Kidney tubule cell (primary cell): ENCODE results near the gene CDH6.

Experiments used
- DNase-seq: peaks from one replicate; pipeline ENCODE4 v3.0.0-alpha.2; 2018; ENCODE audit warnings: low spot score

The CDH6 gene

DNA sequence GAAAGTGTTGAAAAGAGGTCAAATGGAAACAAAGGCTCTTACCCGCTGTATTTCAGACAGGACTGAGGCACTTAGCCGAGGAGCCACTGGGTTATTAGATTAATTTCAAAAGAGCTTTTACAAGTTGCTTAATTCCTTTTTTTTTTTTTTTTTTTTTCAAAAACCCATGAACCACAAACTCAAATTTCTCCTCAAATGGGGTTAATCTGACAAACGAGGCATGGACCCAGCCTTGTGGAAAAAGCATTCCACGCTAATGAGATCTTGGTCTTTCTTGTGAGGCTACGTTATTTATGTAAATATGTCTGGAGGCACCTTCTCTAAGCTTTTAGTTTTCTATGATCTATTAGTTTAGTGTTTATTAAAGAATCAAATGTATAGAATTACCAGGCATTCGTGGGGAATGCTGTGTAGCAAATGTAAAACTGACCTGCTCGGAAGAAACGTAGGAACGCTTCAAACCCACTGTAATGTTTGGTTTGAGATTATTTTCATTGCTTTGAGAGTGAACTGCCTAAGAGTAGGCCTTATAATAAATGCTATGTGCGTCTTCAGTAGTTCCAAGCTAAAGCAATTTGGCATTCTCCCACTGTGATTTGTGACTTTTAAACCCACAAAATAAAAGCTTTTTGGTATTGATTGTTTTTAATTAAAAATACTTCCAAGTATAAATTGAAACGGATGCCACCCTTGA lies 134.7 kb downstream of the CDH6 start:
- no peak for DNase-seq

DNA sequence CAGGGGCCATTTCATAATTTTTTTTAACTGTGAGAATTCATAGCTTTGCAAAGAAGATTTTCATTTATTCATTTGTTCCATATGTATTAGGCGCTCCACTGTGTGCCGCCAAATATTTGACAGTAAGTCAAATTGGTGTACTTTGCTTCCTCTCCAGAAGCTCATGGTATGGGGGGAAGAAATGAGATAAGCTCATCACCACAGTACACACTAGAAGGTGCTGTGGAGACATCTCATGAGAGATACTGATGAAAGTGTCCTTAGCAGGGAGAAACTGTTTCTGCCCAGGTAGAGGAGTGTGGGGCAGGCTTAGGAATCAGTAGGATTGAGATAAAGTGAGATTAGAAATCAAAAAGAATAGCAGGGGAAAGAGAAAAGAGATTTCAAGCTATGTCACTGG lies 136.2 kb downstream of the CDH6 start:
- no peak for DNase-seq

DNA sequence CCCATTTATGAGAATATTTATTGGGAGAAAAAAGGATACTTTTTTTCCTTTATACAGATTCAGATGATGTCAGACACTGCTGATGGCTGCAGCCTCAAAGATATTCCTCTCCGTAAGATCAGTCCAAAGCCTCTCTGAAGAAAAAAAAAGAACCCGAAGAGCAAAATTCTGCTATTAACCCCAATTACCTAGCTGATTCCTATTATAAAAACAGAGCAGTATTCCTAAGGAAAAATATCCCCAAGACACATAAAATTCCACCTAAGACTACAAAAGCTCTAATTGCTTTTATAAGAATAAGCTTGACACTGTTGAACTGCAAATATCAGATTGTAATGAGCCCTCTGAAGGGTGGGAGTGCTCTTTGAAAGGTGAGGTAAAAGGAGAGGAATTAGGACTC lies 138.7 kb downstream of the CDH6 start:
- DNase-seq, result no peak

DNA sequence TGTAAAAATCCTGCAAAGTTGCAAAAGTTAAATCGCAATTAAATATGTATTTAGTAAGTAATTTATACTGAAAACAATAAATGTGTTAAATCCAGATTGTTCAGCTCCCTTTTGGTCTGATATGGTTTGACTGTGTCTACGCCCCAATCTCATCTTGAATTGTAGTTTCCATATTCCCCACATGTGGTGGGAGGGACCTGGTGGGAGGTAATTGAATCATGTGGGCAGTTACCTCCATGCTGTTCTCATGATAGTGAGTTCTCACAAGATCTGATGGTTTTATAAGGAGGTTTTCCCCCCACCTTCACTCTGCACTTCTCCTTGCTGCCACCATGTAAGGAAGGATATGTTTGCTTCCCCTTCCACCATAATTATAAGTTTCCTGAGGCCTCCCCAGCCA lies 140.0 kb downstream of the CDH6 start:
- DNase-seq, result no peak

DNA sequence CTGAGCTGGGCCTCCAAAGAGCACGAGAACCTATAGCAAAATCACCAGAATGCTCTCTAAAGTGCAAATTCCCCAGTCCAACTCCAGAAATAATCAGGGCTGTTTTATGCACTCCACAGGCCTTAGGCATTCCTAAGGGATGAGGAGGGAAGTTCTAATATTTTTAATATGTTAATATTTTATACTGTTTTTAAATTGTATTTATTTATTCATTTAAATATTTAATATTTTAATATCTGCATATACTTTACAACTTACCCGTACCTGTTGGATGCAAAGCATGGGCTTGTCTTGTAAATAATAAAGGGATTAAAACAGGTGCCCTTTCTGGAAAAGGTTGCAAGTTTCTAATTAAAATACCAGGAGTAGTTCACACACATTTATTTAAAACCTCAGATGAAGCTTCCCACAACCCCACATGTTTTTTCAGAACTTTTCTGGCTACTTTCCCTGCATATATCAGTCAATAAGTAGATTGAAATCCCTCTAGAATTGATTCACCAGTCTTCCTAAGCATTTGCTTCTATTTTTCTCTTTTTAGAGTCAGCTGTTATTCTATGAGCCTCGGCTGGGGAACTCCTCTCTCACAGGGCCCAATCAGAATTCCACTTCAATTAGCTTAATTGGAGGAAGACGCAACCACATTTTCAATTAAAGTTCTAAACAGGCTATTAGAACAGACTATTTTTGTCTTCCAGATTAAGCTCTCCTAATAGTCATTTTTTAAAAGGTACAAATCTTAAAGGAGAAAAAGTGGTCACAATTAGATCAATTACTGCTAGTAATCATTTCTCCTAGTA lies 140.8 kb downstream of the CDH6 start:
- no peak for DNase-seq

DNA sequence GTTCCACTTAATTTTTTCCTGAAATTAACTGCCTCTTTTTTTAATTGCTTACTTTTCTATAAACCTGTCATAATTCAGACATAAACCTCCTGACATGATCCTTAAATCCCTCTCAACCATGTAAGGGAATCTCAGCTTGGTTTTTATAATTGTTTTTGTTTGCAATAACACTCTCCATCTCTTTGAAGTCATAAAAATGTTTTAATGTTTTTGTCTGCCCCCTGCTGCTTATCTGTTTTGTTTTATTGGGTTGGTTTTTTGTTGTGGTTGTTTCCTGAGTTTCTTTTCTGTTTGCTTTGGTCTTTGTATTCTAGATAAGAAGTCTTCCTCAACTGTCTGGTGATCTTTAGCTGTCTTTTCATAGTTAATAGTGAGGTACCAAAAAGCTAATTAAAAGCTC lies 142.0 kb downstream of the CDH6 start:
- DNase-seq, result no peak

DNA sequence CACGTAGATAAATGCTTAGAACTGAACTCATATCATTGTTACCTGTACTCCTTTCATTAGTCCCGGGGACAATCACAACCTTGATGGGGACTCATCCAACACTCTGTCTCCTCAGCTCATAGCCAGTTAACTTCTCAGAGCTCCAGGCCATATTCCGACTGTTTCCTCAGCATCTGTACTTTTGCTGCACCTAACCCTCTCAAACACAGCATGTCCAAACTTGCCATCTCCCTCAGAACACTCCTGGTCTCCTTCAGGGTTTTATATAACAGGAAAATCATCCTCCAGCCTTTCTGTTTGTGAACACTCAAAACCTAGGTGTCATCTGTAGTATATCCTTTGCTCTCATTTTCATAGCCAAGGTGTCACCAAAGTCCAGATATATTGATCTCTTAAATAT lies 150.5 kb downstream of the CDH6 start:
- no peak for DNase-seq

DNA sequence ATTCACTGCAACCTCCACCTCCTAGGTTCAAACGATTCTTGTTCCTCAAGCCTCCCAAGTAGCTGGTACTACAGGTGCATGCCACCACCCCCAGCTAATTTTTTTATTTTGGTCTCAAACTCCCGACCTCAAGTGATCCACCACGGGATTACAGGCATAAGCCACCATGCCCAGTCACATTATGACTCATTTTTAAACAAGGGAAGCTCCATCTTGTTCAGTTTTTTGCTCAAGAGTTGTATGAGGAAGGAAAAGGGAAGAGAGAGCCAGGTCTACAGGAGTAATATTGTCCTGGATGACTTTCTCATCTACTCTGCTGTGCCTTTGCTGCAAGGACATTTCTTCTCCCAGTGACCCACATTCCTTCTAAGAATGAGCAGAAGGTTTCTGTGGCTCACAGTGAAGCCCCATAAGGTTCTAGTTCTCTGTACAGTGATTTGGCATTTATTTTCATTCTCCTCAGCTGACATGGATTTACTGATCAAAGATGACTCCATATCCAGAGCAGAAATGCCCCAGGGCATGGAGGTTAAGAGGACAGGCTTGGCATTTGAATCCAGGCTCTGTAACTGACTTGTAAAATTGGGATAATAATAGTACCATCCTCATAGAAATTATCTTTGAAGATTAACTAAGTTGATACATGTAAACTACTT lies 153.5 kb downstream of the CDH6 start:
- peak; percentile 31 for DNase-seq

DNA sequence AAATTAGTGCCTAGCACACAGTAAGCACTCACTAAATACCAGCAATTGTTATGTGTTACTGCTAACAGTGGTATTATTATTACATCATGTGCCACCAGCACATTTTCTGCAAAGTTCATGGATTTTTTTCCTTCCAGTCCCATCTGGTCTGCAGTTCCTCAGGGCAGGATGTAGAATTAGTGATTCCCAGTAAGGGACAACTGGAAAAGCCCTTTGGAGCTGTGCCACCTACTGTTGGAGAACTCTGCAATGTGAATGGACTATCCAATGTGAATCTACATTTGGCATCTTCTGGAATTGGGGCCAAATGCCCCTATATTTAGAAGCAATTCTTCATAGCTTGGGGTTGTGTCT lies 154.0 kb downstream of the CDH6 start:
- DNase-seq, result no peak

DNA sequence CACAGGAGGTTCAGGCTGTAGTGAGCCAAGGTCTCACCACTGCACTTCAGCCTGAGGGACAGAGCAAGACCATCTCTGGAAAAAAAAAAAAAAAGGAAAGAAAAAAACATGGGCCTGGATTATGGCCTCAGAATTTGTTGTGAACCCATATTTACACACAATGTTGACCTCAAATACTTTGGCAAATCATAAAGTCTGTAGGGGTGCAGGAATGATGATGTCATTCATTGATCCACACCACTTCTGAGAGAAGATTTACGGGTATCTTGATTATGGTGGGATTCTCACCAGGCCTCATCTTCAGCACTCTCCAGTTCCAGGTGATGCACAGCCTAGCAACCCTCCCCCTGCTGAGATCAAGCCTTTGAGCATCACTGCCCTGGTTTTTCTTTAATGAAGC lies 156.9 kb downstream of the CDH6 start:
- DNase-seq, result no peak

DNA sequence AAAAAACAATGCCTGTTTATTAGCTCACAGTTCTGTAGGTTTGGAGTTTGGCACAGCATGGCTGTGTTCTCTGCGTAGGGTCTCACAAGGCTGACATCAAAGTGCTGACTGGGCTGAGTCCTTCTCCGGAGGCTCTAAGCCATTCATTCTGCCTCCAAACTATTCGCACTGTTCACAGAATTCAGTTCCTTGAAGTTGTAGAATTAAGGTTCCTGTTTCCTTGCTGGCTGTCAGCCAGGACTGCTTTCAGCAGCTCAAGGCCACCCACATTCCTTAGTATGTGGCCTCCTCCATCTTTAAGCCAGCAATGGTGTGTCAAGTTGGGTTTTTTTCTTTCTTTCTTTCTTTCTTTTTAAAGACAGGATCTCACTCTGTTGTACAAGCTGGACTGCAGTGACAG lies 161.9 kb downstream of the CDH6 start:
- DNase-seq, result no peak

DNA sequence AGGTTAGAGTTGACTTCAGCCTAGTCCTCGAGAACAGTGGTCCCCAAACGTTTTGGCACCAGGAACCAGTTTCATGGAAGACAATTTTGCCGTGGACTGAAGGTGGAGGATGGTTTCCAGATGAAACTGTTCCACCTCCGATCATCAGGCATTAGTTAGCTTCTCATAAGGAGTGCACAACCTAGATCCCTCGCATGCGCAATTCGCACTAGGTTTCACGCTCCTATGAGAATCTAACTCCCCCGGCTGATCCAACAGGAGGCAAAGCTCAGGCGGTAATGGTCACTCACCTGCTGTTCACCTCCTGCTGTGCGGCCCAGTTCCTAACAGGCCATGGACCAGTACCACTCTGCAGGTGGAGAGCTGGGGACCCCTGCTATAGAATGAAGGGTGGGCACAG lies 163.6 kb downstream of the CDH6 start:
- no peak for DNase-seq

DNA sequence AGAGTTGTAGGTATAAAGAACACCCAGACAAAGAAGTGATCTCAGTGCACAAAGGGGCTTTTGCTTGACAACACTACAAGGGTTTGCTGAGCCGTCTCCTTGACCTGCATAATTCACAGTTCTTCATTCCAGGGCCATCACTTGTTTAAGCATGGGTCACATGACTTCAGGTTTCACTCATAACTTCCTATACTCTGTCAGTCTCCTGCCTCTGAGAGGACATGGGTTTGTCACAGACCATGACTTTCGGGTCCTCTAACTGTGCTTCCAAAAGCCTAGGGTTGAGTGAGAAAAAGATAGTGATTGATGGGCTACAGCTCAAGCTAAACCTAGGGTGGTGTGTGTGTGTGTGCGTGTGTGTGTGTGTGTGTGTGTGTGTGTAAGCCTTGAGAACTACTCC lies 166.4 kb downstream of the CDH6 start:
- no peak for DNase-seq

DNA sequence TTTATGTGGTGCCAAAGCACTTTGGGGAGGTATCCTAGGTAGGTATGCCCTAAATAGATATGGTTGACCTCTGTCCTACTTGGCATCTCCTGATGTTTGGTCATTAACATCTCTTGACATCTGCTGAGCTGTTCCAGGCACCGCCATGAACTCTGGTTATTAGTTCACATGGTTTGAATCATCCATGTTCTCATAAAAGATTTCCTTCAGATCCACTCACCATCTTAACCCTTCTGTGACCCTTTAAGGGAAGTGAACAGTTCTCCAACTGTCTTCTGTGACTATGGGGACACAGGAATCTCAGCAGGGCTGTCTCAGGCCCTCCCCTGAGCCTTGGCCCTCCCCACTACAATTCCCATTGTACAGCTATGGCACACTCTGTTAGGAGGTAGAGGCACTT lies 167.7 kb downstream of the CDH6 start:
- peak; percentile 88 for DNase-seq

DNA sequence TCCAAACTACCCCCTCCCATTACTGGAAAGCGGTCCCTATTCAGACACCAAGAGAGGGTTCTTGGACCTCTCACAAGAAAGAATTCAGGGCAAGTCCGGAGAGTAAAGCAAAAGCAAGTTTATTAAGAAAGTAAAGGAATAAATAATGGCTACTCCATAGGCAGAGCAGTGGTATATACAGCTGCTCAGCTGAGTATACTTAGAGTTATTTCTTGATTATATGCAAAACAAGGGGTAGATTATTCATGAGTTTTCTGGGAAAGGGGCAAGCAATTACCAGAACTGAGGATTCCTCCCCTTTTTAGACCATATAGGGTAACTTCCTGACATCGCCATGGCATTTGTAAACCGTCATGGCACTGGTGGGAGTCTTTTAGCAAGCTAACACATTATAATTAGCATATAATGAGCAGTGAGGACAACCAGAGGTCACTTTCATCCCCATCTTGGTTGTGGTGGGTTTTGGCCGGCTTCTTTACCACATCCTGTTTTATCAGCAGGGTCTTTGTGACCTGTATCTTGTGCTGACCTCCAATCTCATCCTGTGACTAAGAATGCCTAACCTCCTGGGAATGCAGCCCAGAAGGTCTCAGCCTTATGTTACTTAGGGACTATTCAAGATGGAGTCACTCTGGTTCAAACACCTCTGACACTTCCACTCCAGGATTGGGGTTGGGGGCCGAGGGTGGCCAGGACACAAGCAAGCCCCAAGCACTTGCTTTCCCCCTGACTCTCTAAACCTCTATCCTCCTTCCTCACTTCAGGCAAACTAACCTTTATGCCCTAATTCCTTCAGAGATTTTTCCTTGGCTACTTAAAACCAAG lies 168.4 kb downstream of the CDH6 start:
- peak; percentile 42 for DNase-seq

DNA sequence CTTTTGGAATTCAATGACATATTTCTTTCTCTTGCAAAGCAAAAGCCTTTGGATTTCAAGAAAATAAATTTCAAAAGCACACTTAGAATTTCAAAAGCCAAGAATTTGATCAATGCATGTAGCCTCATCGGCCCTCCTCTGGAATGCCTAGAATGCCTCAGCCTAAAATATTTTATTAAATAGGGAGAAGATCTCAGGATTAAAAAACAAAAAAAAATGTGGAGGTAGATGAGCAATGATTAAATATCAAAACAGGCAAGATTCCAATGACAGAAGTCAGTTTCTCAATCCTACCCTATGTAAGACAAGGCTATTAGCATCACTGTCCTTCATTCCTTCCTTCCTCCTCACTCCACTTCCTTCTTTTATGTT lies 169.0 kb downstream of the CDH6 start:
- no peak for DNase-seq

DNA sequence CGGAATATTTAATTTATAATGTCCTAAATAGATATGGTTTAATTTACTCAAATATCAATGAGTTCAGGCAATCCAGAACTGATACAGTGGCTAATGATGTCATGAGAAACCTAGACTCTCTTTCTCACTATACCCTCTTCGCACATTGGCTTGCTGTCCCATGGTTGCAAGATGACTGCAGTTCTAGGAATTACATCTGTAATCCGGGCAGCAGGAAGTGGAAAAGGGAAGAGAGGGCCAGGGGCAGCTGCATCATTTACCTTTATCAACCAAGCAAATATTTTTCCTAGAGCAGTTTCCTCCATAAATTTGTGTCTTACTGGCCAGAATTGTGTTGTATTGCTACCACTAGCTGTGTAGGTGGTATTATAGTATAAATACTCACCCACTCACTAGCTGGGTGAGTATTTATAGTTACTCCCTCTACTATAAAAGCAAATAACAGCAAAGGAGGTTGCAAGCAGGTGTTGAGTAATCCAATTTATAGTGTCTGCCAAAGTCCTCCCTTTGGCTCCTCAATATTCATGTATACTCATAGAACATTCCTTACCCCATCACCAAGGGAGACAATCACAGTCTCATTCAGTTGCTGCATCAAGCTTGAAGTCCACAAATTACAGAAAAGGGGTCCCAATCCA lies 169.6 kb downstream of the CDH6 start:
- DNase-seq, result peak; percentile 29

DNA sequence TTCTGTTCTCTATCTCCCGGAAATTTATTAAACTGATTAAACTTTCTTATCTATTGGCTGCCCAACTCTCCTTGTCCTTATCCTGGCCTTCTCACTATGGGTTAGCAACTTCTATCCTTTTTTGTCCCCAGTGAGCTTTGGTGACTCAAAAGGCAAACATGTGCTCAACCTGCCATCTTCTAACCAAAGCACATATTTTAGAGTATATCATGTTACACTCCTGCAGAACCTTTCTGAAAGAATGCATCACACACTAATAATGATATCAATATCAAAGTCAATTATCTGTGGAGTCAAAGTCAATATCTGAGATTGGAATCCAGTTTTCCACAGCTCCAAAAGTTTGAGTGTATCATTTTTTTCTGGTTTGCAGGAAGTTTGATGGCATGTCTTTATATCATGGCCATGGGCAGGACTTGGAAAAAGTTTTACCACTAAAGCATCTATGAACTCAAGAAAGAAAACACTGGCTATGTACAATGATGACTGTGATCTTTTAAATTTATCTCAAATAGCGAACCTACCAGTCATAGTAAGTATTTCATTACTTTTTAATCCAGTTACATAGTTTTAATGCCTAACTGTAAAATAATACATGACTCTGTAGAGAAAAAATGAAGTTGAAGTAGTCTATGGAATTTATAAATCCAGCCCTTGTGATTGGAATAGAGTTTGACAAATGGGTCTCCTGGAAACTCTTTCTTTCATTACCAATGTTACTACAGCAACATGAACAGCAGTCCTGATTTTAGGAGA lies 171.6 kb downstream of the CDH6 start:
- peak; percentile 77 for DNase-seq

DNA sequence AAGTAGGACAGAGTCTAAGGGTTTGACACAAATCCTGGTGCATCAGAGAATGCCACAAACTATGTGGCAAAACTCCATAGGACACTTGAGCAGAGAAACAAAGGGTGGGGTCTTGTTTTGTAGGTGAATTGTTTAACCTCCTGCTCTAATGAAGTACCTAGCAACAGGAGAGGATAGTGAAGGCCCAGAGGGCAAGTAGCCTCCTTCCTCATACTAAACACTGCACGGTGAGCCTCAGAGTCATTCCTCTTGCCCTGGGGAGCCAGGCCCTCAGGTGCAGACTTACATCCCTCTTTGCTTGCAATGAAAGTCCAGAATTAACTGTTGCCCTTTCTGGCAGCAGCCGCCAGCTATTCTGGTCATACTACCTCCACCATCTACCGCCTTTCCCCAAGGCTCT lies 172.3 kb downstream of the CDH6 start:
- peak; percentile 10 for DNase-seq

DNA sequence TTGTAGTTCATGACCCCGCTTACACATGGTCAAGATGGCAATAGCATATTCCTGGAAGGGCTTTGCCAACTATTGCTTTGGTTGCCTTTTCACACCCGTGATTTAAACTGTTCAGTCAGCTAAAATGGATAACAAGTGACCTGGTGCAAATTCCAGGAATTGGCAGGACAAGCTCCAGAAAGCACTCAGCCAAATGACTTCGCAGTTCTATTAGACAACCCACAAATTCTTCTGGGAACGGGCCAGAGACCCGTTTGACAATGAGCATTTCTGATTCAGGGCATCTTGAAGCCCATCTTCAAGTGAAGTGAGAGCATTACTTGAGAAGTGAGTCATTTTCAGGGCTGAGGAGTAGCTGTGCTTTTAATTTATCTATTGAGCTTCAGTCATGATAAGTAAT lies 173.5 kb downstream of the CDH6 start:
- DNase-seq, result peak; percentile 60

DNA sequence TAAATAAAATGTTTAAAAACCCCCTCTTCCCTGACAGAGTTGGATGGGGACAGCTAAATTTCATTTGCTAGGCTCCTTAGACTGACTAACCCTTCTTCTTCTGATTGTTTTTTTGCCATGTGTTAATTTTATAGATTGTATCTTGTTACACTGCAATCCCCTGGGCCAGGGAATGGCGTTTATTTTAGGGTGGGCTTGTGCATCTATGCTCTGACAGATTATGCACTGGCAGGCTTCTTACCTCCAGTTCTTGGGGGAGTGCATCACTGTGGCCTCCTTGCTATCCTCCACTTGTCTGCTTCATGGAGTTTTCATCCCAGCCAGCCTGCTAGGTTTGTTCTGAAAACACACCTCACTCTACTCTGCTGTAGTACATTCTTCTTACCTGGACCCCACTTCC lies 178.6 kb downstream of the CDH6 start:
- no peak for DNase-seq
